Thoracic aorta (tissue), 2 donors: ENCODE data around the gene FAM53A. TPM values are rescaled to one million over a fixed set of nuclear protein-coding genes. Genes with fewer than 3 reads are reported as not detected.

Experiments used
- ATAC-seq: fragments of 150-250 bp; one replicate; pipeline ENCODE4 v1.8.0; 2017; ENCODE audit warnings: low read depth; ENCODE audit not compliant: insufficient number of reproducible peaks, low FRiP score
- DNase-seq: peaks from one replicate; pipeline ENCODE4 v3.0.0-alpha.2; 2020; ENCODE audit warnings: low spot score
- H3K27ac ChIP-seq, 2 donors: fragments of 200-600 bp; sonication (generic); 1 replicate in 1 of 2; 2 replicates in 1 of 2; pipeline ENCODE4 v1.5.1; 2016; ENCODE audit warnings: mild to moderate bottlenecking in 2 of 2, moderate library complexity in 2 of 2
- H3K27me3 ChIP-seq: fragments of 200-600 bp; sonication (generic); replicated peaks from 2 replicates; pipeline ENCODE4 v1.6.0; 2016; ENCODE audit warnings: mild to moderate bottlenecking; ENCODE audit not compliant: insufficient read depth
- H3K36me3 ChIP-seq: fragments of 200-600 bp; sonication (generic); one replicate; pipeline ENCODE4 v1.5.1; 2016
- H3K4me1 ChIP-seq, 2 donors: fragments of 200-600 bp; sonication (generic); 1 replicate in 1 of 2; 2 replicates in 1 of 2; pipeline versions ENCODE4 v1.5.1 to v1.6.0; 2016; ENCODE audit warnings: low read depth in 2 of 2, mild to moderate bottlenecking in 1 of 2; ENCODE audit not compliant: control insufficient read depth in 1 of 2
- H3K4me3 ChIP-seq: fragments of 200-600 bp; sonication (generic); 2 replicates; pipeline ENCODE4 v1.5.1; 2016; ENCODE audit warnings: mild to moderate bottlenecking
- H3K9me3 ChIP-seq: fragments of 200-600 bp; sonication (generic); 2 replicates; pipeline ENCODE4 v1.5.1; 2016
- total RNA-seq, 2 donors: library from RNA; depleted of rRNA; stranded (reverse); fragments of >200 nt; gene quantifications; one replicate each; pipeline versions ENCODE4 v1.1.0 to v1.2.3, GENCODE V29; 2016
- TF ChIP-seq, protein P1 (sequence below): fragments of 200-600 bp; sonication (generic); IDR thresholded peaks from one replicate; pipeline ENCODE4 v1.5.1; 2019; ENCODE audit warnings: antibody characterized with exemption

Gene FAM53A
- total RNA-seq, 2 donors from 2014 or later = 5.1 to 10.9 TPM

DNA sequence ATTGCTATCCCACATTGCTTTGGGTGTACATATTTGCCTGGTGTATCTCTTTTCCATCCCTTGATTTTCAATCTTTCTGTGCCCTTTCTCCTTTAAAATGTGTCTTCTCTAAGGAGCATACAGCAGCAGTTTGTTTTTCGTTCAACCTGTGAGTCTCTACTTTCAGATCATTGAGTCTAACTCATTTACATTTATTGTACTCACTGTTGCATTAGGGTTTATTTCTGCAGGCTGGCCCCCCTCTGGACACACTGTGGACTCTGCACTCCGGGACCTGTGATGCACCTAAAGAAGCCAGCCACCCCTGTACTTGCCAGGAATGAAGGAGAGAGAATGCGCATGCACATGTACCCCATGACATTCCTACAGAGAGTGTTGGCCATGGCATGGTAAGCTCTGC lies 93.0 kb downstream of the FAM53A start:
- no peaks in the 10 kb centered on the region for H3K27me3 ChIP-seq
- DNase-seq (no peak), ATAC-seq (no peak)
- TF ChIP-seq, protein P1, sequence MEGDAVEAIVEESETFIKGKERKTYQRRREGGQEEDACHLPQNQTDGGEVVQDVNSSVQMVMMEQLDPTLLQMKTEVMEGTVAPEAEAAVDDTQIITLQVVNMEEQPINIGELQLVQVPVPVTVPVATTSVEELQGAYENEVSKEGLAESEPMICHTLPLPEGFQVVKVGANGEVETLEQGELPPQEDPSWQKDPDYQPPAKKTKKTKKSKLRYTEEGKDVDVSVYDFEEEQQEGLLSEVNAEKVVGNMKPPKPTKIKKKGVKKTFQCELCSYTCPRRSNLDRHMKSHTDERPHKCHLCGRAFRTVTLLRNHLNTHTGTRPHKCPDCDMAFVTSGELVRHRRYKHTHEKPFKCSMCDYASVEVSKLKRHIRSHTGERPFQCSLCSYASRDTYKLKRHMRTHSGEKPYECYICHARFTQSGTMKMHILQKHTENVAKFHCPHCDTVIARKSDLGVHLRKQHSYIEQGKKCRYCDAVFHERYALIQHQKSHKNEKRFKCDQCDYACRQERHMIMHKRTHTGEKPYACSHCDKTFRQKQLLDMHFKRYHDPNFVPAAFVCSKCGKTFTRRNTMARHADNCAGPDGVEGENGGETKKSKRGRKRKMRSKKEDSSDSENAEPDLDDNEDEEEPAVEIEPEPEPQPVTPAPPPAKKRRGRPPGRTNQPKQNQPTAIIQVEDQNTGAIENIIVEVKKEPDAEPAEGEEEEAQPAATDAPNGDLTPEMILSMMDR = no peak
- peaks cover 24% of the 10 kb centered on the region for H3K9me3 ChIP-seq
- no peaks in the 10 kb centered on the region for H3K36me3 ChIP-seq
- H3K4me1 ChIP-seq = no peaks in the 10 kb centered on the region
- H3K4me3 ChIP-seq = no peak overlapping the region
- no peak overlapping the region for H3K27ac ChIP-seq

DNA sequence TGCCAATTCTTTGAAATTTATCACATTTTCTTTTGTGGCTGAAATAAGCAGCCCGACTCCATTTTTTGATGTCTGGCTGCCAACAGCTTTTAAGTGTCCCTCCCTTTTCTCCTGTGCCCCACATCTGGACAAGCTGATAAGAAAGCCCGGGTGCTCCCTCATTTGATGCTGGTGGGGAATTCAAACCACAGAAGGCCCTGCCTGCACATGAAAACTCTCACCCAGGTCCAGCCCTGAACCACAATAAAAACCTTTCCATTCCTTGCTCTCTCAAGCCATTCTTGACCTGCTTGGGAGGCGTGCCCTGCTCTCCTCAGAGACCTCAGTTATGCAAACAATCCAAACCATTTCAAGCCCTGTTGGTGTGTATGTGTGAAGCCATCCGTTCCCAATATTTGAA lies 93.9 kb downstream of the FAM53A start:
- Histone ChIP-seq H3K4me3 (no peak overlapping the region), H3K27me3 (no peaks in the 10 kb centered on the region), H3K27ac (no peak overlapping the region), H3K4me1 (no peaks in the 10 kb centered on the region), H3K36me3 (no peaks in the 10 kb centered on the region), H3K9me3 (peaks cover 24% of the 10 kb centered on the region)
- ATAC-seq (no peak), DNase-seq (no peak)
- TF ChIP-seq, protein P1 = no peak

Other genes starting within 250 kb of the FAM53A start
- 10 to 100 TPM; 29.8 to 30.5 TPM for gene SLBP, start 28.0 kb upstream of the FAM53A start, total RNA-seq
- gene TMEM129, start 37.0 kb upstream of the FAM53A start, total RNA-seq = 100 to 1,000 TPM in 1 of 2 donors, 10 to 100 TPM in 1; 58.1 to 104 TPM
- gene TACC3, start 37.2 kb upstream of the FAM53A start, total RNA-seq = 10 to 100 TPM in 1 of 2 donors, 1 to 10 TPM in 1; 6.2 to 24.5 TPM
- gene FGFR3, start 109.0 kb upstream of the FAM53A start, total RNA-seq = 1 to 10 TPM in 1 of 2 donors, under 1 TPM in 1; 0.68 to 1.4 TPM
- gene LETM1, start 171.8 kb upstream of the FAM53A start, total RNA-seq = 10 to 100 TPM; 30.5 to 68.9 TPM
- 10 to 100 TPM; 18.8 to 35.4 TPM for gene NSD2, start 187.1 kb upstream of the FAM53A start, total RNA-seq